ENCODE measurements around the gene GAB1. TPM values are rescaled to one million over a fixed set of nuclear protein-coding genes. Genes with fewer than 3 reads are reported as not detected.

GAB1 gene
- total RNA-seq, 1 donor from 2014 or later, result 33.2 TPM

GRCh38 chr4:143393195-143393594, 56.5 kb downstream of the GAB1 start:
- H3K4me3 Mint-ChIP-seq (ENCODE audit: unreplicated experiment), result no peak overlapping the region
- no peaks in the 10 kb centered on the region for H3K9me3 Mint-ChIP-seq (ENCODE audit: low read depth)
- no peak for DNase-seq (ENCODE audit: low spot score)
- no peaks in the 10 kb centered on the region for H3K36me3 Mint-ChIP-seq (ENCODE audit: low read depth)
- H3K27ac Mint-ChIP-seq (ENCODE audit: unreplicated experiment), result no peak overlapping the region
- no peak for TF ChIP-seq CTCF (IDR thresholded peaks at IDR 0.05)
- H3K4me1 Mint-ChIP-seq (ENCODE audit: low read depth), result peaks cover 72% of the 10 kb centered on the region
- H3K27me3 Mint-ChIP-seq (ENCODE audit: low read depth), result no peaks in the 10 kb centered on the region

GRCh38 chr4:143394739-143395453, 58.2 kb downstream of the GAB1 start:
- H3K27me3 Mint-ChIP-seq (ENCODE audit: low read depth), result no peaks in the 10 kb centered on the region
- peaks cover 66% of the 10 kb centered on the region for H3K4me1 Mint-ChIP-seq (ENCODE audit: low read depth)
- no peak overlapping the region for H3K27ac Mint-ChIP-seq (ENCODE audit: unreplicated experiment)
- no peak for TF ChIP-seq CTCF (IDR thresholded peaks at IDR 0.05)
- H3K36me3 Mint-ChIP-seq (ENCODE audit: low read depth), result no peaks in the 10 kb centered on the region
- no peak overlapping the region for H3K4me3 Mint-ChIP-seq (ENCODE audit: unreplicated experiment)
- H3K9me3 Mint-ChIP-seq (ENCODE audit: low read depth), result no peaks in the 10 kb centered on the region
- no peak for DNase-seq (ENCODE audit: low spot score)

- H3K27ac Mint-ChIP-seq (ENCODE audit: unreplicated experiment), result peak overlapping the region; percentile 68
- H3K4me3 Mint-ChIP-seq (ENCODE audit: unreplicated experiment), result no peak overlapping the region
- DNase-seq (ENCODE audit: low spot score), result no peak
- peaks cover 50% of the 10 kb centered on the region for H3K4me1 Mint-ChIP-seq (ENCODE audit: low read depth)
- peak; percentile 31 for TF ChIP-seq CTCF (IDR thresholded peaks at IDR 0.05)
- H3K27me3 Mint-ChIP-seq (ENCODE audit: low read depth), result no peaks in the 10 kb centered on the region
- no peaks in the 10 kb centered on the region for H3K36me3 Mint-ChIP-seq (ENCODE audit: low read depth)
- no peaks in the 10 kb centered on the region for H3K9me3 Mint-ChIP-seq (ENCODE audit: low read depth)
Measured at GRCh38 chr4:143396695-143397094, 60.0 kb downstream of the GAB1 start.

- no peaks in the 10 kb centered on the region for H3K27me3 Mint-ChIP-seq (ENCODE audit: low read depth)
- H3K9me3 Mint-ChIP-seq (ENCODE audit: low read depth), result no peaks in the 10 kb centered on the region
- no peaks in the 10 kb centered on the region for H3K36me3 Mint-ChIP-seq (ENCODE audit: low read depth)
- TF ChIP-seq CTCF (IDR thresholded peaks at IDR 0.05), result no peak
- no peak overlapping the region for H3K4me3 Mint-ChIP-seq (ENCODE audit: unreplicated experiment)
- peaks cover 46% of the 10 kb centered on the region for H3K4me1 Mint-ChIP-seq (ENCODE audit: low read depth)
- DNase-seq (ENCODE audit: low spot score), result no peak
- H3K27ac Mint-ChIP-seq (ENCODE audit: unreplicated experiment), result peak overlapping the region; percentile 83
Measured at GRCh38 chr4:143397335-143397734, 60.7 kb downstream of the GAB1 start.

GRCh38 chr4:143397887-143398286, 61.2 kb downstream of the GAB1 start:
- no peaks in the 10 kb centered on the region for H3K36me3 Mint-ChIP-seq (ENCODE audit: low read depth)
- no peak overlapping the region for H3K4me3 Mint-ChIP-seq (ENCODE audit: unreplicated experiment)
- H3K4me1 Mint-ChIP-seq (ENCODE audit: low read depth), result peaks cover 44% of the 10 kb centered on the region
- H3K27me3 Mint-ChIP-seq (ENCODE audit: low read depth), result no peaks in the 10 kb centered on the region
- DNase-seq (ENCODE audit: low spot score), result no peak
- TF ChIP-seq CTCF (IDR thresholded peaks at IDR 0.05), result no peak
- peak overlapping the region; percentile 83 for H3K27ac Mint-ChIP-seq (ENCODE audit: unreplicated experiment)
- no peaks in the 10 kb centered on the region for H3K9me3 Mint-ChIP-seq (ENCODE audit: low read depth)
